Measurements from ENCODE around the gene NRXN3. TPM values are rescaled to one million over a fixed set of nuclear protein-coding genes. Genes with fewer than 3 reads are reported as not detected.
A peak's percentile ranks its signal among the peaks of the same experiment; 100 is the strongest.

NRXN3 gene
- total RNA-seq, 1 donor = 2.5 TPM

- Histone ChIP-seq H3K4me3 (ENCODE audit: insufficient read depth, low read length) (no peak overlapping the region), H4K20me1 (ENCODE audit: insufficient read depth, low read length) (no peaks in the 10 kb centered on the region), H3K4me2 (ENCODE audit: insufficient read depth, low read length) (peak overlapping the region; percentile 14), H3K27ac (ENCODE audit: low read depth, low read length) (peak overlapping the region; percentile 3), H3K79me2 (ENCODE audit: insufficient read depth, low read length) (no peaks in the 10 kb centered on the region), H3K9me3 (ENCODE audit: low read depth, low read length) (no peaks in the 10 kb centered on the region), H3K27me3 (ENCODE audit: insufficient read depth, low read length) (no peaks in the 10 kb centered on the region), H3K4me1 (ENCODE audit: insufficient read depth, low read length) (peaks cover 2% of the 10 kb centered on the region), H3K36me3 (ENCODE audit: insufficient read depth, low read length) (no peaks in the 10 kb centered on the region), H2AFZ (ENCODE audit: low read length) (no peak overlapping the region)
- peak; percentile 83 for DNase-seq (ENCODE audit: insufficient read length, low spot score, missing footprints)
- TF ChIP-seq CTCF (IDR thresholded peaks at IDR 0.05; ENCODE audit: extremely low read depth, low read depth, low read length) = no peak
Observed at GRCh38 chr14:79254069-79254775, 1084.0 kb downstream of the NRXN3 start.

- H3K79me2 ChIP-seq (ENCODE audit: insufficient read depth, low read length) = no peaks in the 10 kb centered on the region
- H3K27ac ChIP-seq (ENCODE audit: low read depth, low read length) = no peak overlapping the region
- DNase-seq (ENCODE audit: insufficient read length, low spot score, missing footprints) = no peak
- no peaks in the 10 kb centered on the region for H4K20me1 ChIP-seq (ENCODE audit: insufficient read depth, low read length)
- no peak overlapping the region for H3K4me2 ChIP-seq (ENCODE audit: insufficient read depth, low read length)
- H3K4me3 ChIP-seq (ENCODE audit: insufficient read depth, low read length) = no peak overlapping the region
- no peak for TF ChIP-seq CTCF (IDR thresholded peaks at IDR 0.05; ENCODE audit: extremely low read depth, low read depth, low read length)
- no peak overlapping the region for H2AFZ ChIP-seq (ENCODE audit: low read length)
- peaks cover 2% of the 10 kb centered on the region for H3K4me1 ChIP-seq (ENCODE audit: insufficient read depth, low read length)
- H3K36me3 ChIP-seq (ENCODE audit: insufficient read depth, low read length) = no peaks in the 10 kb centered on the region
- no peaks in the 10 kb centered on the region for H3K27me3 ChIP-seq (ENCODE audit: insufficient read depth, low read length)
- H3K9me3 ChIP-seq (ENCODE audit: low read depth, low read length) = no peaks in the 10 kb centered on the region
Observed at GRCh38 chr14:79256380-79256779, 1086.2 kb downstream of the NRXN3 start.

GRCh38 chr14:79260406-79260805 is 1090.2 kb downstream of the NRXN3 start:
- TF ChIP-seq CTCF (IDR thresholded peaks at IDR 0.05; ENCODE audit: extremely low read depth, low read depth, low read length) = no peak
- Histone ChIP-seq H3K9me3 (ENCODE audit: low read depth, low read length) (no peaks in the 10 kb centered on the region), H3K27ac (ENCODE audit: low read depth, low read length) (no peak overlapping the region), H3K4me2 (ENCODE audit: insufficient read depth, low read length) (no peak overlapping the region), H3K27me3 (ENCODE audit: insufficient read depth, low read length) (no peaks in the 10 kb centered on the region), H3K36me3 (ENCODE audit: insufficient read depth, low read length) (no peaks in the 10 kb centered on the region), H3K4me3 (ENCODE audit: insufficient read depth, low read length) (no peak overlapping the region), H4K20me1 (ENCODE audit: insufficient read depth, low read length) (no peaks in the 10 kb centered on the region), H3K4me1 (ENCODE audit: insufficient read depth, low read length) (no peaks in the 10 kb centered on the region), H3K79me2 (ENCODE audit: insufficient read depth, low read length) (no peaks in the 10 kb centered on the region), H2AFZ (ENCODE audit: low read length) (no peak overlapping the region)
- no peak for DNase-seq (ENCODE audit: insufficient read length, low spot score, missing footprints)

- Histone ChIP-seq H3K9me3 (ENCODE audit: low read depth, low read length) (no peaks in the 10 kb centered on the region), H3K79me2 (ENCODE audit: insufficient read depth, low read length) (no peaks in the 10 kb centered on the region), H4K20me1 (ENCODE audit: insufficient read depth, low read length) (no peaks in the 10 kb centered on the region), H3K4me3 (ENCODE audit: insufficient read depth, low read length) (no peak overlapping the region), H3K27me3 (ENCODE audit: insufficient read depth, low read length) (no peaks in the 10 kb centered on the region), H2AFZ (ENCODE audit: low read length) (no peak overlapping the region), H3K4me1 (ENCODE audit: insufficient read depth, low read length) (no peaks in the 10 kb centered on the region), H3K36me3 (ENCODE audit: insufficient read depth, low read length) (no peaks in the 10 kb centered on the region), H3K27ac (ENCODE audit: low read depth, low read length) (no peak overlapping the region), H3K4me2 (ENCODE audit: insufficient read depth, low read length) (no peak overlapping the region)
- TF ChIP-seq CTCF (IDR thresholded peaks at IDR 0.05; ENCODE audit: extremely low read depth, low read depth, low read length) = no peak
- no peak for DNase-seq (ENCODE audit: insufficient read length, low spot score, missing footprints)
Observed at GRCh38 chr14:79265366-79265946, 1095.3 kb downstream of the NRXN3 start.

All from osteoblast (primary cell).